Measurements from ENCODE around the gene DRG2.

The DRG2 gene

DNA sequence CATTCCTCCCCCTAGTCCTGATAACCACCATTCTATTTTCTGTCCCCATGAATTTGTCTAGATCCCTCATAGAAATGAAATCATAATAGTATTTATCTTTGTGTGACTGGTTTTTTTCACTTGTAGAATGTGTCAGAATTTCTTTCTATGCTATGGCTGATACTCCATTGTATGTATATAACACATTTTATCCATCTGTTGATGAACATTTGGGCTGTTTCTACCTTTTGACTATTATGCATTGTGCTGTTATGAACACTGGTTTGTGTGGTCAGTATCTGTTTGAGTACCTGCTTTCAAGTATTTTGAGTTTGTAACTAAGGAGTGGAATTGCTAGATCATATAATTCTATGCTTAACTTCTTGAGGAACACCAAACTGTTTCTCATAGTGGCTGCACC lies 16.0 kb upstream of the DRG2 start:
- no peak for TF ChIP-seq SP1 (IDR thresholded peaks at IDR 0.05)
- no peak for TF ChIP-seq NFRKB (IDR thresholded peaks at IDR 0.05)
- no peak for TF ChIP-seq LEF1 (IDR thresholded peaks at IDR 0.05; ENCODE audit: borderline replicate concordance)
- TF ChIP-seq FOXM1 (IDR thresholded peaks at IDR 0.05; ENCODE audit: borderline replicate concordance): no peak
- CTCF ChIA-PET: no interaction called here
- POLR2A ChIA-PET: interaction anchor here (1.3 to 2.2 kb wide), 4 partner anchors 13 to 235 kb away, joined by 3 to 9 read pairs (median 6); partner anchors contain the start of gene DRG2
- DNase-seq (ENCODE audit: extremely low spot score): no peak

DNA sequence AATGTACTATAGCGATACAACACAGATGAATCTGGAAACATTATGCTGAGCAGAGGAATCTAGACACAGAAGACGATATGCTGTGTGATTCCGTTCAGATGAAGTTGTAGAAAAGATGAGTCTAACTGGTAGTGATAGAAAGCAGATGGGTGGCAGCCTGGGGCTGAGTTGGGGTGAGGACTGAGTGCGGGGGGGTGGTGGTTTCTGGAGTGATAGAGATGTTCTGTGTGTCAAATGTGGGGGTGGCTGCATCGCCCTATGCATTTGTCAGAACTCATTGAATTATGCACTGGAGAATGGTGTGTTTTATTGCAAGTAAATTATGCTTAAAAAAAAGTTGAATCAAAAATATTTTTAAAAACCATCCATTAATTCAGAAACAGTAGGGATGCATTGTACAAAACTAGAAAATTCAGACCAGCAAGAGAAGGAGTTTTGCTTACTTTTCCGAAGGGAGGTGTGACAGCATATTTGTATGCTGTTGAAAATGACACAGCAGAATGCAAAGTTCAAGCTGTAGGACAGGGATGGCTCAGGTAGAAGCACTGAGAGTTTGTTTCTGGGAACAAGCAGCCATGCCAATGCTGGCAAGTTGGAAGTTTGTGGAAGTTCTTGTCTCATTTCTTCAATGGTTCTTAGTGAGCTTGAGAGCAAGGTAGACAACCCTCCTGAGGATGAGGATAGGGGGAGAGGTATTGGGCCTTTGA lies 13.0 kb upstream of the DRG2 start:
- no peak for TF ChIP-seq SUZ12 (IDR thresholded peaks at IDR 0.05)
- ChIA-PET CTCF (no interaction called here), POLR2A (interaction anchor here (1.1 to 1.2 kb wide), 2 partner anchors 13 to 14 kb away, joined by 3 to 4 read pairs; partner anchors contain the start of gene DRG2)
- DNase-seq (ENCODE audit: extremely low spot score): no peak

DNA sequence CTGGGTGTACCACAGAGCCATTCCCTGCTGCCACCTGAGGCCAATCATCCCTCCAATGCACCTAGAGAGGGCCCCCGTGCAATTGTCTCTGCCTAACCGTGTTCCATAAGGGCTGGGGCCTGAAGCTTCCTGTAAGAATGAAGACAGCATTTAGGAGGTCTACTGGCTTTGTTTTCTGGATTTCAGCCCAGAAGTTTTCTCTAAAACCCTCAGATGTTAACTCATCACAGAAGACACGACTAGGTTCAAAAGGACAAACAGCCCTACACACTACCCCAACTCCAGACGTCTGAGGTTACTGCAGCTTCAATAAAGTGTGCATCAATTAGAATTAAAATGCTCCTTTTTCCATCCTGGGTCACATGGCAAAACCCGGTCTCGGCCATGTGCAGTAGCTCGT lies 10.8 kb upstream of the DRG2 start:
- POLR2A ChIA-PET: no interaction called here
- TF ChIP-seq HDGF (IDR thresholded peaks at IDR 0.05; ENCODE audit: borderline replicate concordance): no peak
- TF ChIP-seq, protein P1, sequence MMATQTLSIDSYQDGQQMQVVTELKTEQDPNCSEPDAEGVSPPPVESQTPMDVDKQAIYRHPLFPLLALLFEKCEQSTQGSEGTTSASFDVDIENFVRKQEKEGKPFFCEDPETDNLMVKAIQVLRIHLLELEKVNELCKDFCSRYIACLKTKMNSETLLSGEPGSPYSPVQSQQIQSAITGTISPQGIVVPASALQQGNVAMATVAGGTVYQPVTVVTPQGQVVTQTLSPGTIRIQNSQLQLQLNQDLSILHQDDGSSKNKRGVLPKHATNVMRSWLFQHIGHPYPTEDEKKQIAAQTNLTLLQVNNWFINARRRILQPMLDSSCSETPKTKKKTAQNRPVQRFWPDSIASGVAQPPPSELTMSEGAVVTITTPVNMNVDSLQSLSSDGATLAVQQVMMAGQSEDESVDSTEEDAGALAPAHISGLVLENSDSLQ (IDR thresholded peaks at IDR 0.05): no peak
- TF ChIP-seq NFRKB (IDR thresholded peaks at IDR 0.05): no peak
- TF ChIP-seq L3MBTL2 (conservative IDR thresholded peaks at IDR 0.05): no peak
- CTCF ChIA-PET: no interaction called here

DNA sequence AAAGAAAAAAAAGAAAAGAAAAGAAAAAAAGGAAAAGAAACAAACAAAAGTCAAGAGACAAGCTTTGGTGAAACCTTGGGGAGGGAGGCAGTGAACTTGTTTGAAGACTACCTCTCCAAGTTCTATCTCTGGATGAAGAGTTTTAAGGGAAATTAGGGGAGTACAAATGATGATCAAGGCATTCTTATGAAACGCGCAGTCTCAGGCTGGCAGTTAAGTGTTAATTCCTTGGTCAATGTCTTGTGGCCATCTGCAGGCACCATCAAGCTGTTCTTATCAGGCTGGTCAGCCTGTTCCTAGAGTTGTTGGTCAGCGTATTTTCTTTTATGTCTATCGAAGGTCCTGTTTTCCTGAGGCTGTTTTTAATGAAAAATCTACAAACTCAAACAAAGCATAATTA lies 8.2 kb upstream of the DRG2 start:
- no peak for DNase-seq (ENCODE audit: extremely low spot score)
- ChIA-PET CTCF (interaction anchor here (0.6 kb wide), 1 partner anchor 14 kb away, joined by 3 read pairs; no protein-coding TSS in a partner anchor), POLR2A (interaction anchor here (1.0 kb wide), 1 partner anchor 107 kb away, joined by 3 read pairs; the partner anchor contains the start of genes DRC3 and TOM1L2)
- TF ChIP-seq, protein P1 (IDR thresholded peaks at IDR 0.05): no peak

More for the DNA sequence above, 10.8 kb upstream of the DRG2 start:
- DNase-seq (ENCODE audit: extremely low spot score): no peak

DNA sequence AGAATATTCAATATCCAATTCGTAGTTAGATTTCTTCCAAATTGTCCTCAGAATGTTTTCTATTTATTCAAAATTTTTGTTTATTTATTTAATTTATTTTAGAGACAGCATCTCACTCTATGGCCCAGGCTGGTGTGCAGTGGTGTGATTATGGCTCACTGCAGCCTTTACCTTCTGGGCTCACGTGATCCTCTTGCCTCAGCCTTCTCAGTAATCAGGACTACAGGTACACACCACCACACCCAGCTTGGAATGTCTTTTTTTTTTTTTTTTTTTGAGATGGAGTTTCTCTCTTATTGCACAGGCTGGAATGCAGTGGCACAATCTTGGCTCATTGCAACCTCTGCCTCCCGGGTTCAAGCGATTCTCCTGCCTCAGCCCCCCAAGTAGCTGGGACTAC lies 3.5 kb upstream of the DRG2 start:
- no peak for DNase-seq (ENCODE audit: extremely low spot score)
- CTCF ChIA-PET: no interaction called here
- POLR2A ChIA-PET: interaction anchor here (1.2 kb wide), 1 partner anchor 51 kb away, joined by 3 read pairs; no protein-coding TSS in a partner anchor
- TF ChIP-seq BHLHE40 (IDR thresholded peaks at IDR 0.05; ENCODE audit: borderline replicate concordance): no peak
- no peak for TF ChIP-seq ELF4 (IDR thresholded peaks at IDR 0.05)
- TF ChIP-seq FOXA1 (IDR thresholded peaks at IDR 0.05): no peak
- TF ChIP-seq ZNF384 (IDR thresholded peaks at IDR 0.05): no peak
- TF ChIP-seq FOXM1 (IDR thresholded peaks at IDR 0.05; ENCODE audit: borderline replicate concordance): no peak
- TF ChIP-seq, protein P1 (IDR thresholded peaks at IDR 0.05): no peak
- no peak for TF ChIP-seq SP1 (IDR thresholded peaks at IDR 0.05)
- no peak for TF ChIP-seq CTBP1 (IDR thresholded peaks at IDR 0.05; ENCODE audit: borderline replicate concordance)
- no peak for TF ChIP-seq NFRKB (IDR thresholded peaks at IDR 0.05)
- TF ChIP-seq HDGF (IDR thresholded peaks at IDR 0.05; ENCODE audit: borderline replicate concordance): no peak
- TF ChIP-seq TARDBP (IDR thresholded peaks at IDR 0.05): no peak
- TF ChIP-seq ARNT (IDR thresholded peaks at IDR 0.05): no peak
- TF ChIP-seq SUZ12 (IDR thresholded peaks at IDR 0.05): no peak
- TF ChIP-seq L3MBTL2 (conservative IDR thresholded peaks at IDR 0.05): no peak
- TF ChIP-seq LEF1 (IDR thresholded peaks at IDR 0.05; ENCODE audit: borderline replicate concordance): no peak
- no peak for TF ChIP-seq FOXK2 (IDR thresholded peaks at IDR 0.05)

DNA sequence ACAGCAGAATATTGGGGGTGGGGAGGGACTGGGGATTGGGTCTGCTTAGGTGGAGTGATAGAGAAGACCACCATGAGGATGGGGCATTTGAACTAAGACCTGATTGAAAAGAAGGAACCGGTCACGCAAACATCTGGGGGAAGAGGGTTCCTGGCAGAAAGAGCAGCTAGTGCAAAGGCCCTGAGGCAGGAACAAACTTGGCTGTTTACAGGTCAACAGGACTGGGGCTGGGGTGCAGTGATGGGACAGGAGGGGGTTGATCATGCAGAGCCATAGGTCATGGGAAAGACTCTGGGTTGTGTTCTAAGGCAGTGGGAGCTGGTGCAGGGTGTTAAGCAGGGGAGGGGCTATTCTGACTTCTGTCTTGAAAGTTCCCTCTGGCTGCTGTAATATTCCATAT lies 1.9 kb downstream of the DRG2 start:
- no peak for DNase-seq (ENCODE audit: extremely low spot score)
- CTCF ChIA-PET: interaction anchor here (1.0 kb wide), 1 partner anchor 14 kb away, joined by 3 read pairs; no protein-coding TSS in a partner anchor
- TF ChIP-seq CTBP1 (IDR thresholded peaks at IDR 0.05; ENCODE audit: borderline replicate concordance) (no peak), FOXK2 (IDR thresholded peaks at IDR 0.05) (no peak), FOXA1 (IDR thresholded peaks at IDR 0.05) (no peak), ZNF384 (IDR thresholded peaks at IDR 0.05) (no peak), BHLHE40 (IDR thresholded peaks at IDR 0.05; ENCODE audit: borderline replicate concordance) (no peak), SP1 (IDR thresholded peaks at IDR 0.05) (no peak), FOXM1 (IDR thresholded peaks at IDR 0.05; ENCODE audit: borderline replicate concordance) (no peak), L3MBTL2 (conservative IDR thresholded peaks at IDR 0.05) (no peak), LEF1 (IDR thresholded peaks at IDR 0.05; ENCODE audit: borderline replicate concordance) (no peak), SUZ12 (IDR thresholded peaks at IDR 0.05) (no peak)
- TF ChIP-seq, protein P1 (IDR thresholded peaks at IDR 0.05): no peak
- POLR2A ChIA-PET: interaction anchor here (0.7 to 2.8 kb wide), 2 partner anchors 10 to 19 kb away, joined by 4 to 9 read pairs; no protein-coding TSS in a partner anchor

Data from HEK293T (cell line).